ENCODE results near the gene IL5. TPM values are rescaled to one million over a fixed set of nuclear protein-coding genes. Genes with fewer than 3 reads are reported as not detected.

The IL5 gene
- total RNA-seq, 5 donors from 2014 or later (not counting 1 experiment from before 2014, with no cell fraction given) = 1.2 TPM; not detected in 4

- DNase-seq (no peak), ATAC-seq (replicated peaks in 1 of 4) (no peak)
- no peaks in the 10 kb centered on the region for H3K9me3 ChIP-seq
- POLR2A ChIA-PET = interaction anchor here in 1 of 2 donors (0.8 kb wide), 1 partner anchor 21 kb away, joined by 4 read pairs; no protein-coding TSS in a partner anchor
- no peak overlapping the region for H3K27ac ChIP-seq (ENCODE audit: low read length)
- no peak overlapping the region for H3K27ac Mint-ChIP-seq
- CTCF ChIA-PET = interaction anchor here (0.7 to 1.4 kb wide), 3 partner anchors 10 to 382 kb away, joined by 3 to 4 read pairs (median 3); partner anchors contain the start of gene SLC22A5 (in 1 of the 2)
- peaks cover 4% of the 10 kb centered on the region for H3K36me3 Mint-ChIP-seq
- peaks cover 7 to 25% of the 10 kb centered on the region in 2 donors for H3K27me3 Mint-ChIP-seq
- no peak overlapping the region for H3K4me3 ChIP-seq (ENCODE audit: control insufficient read depth in 1 of 2, extremely low read depth in 1 of 2, low read length in 1 of 2)
- H3K27me3 ChIP-seq (replicated peaks in 1 of 2; ENCODE audit: control insufficient read depth in 2 of 2, extremely low read depth in 1 of 2, insufficient read depth in 2 of 2, low read length in 1 of 2) = no peaks in the 10 kb centered on the region
- no peaks in the 10 kb centered on the region for H3K4me1 Mint-ChIP-seq
- no peaks in the 10 kb centered on the region for H3K36me3 ChIP-seq (ENCODE audit: control insufficient read depth in 2 of 2, extremely low read depth in 1 of 2, insufficient read depth in 1 of 2, low read length in 1 of 2)
- peaks cover 0 to 12% (median 0%) of the 10 kb centered on the region in 3 donors for H3K9me3 Mint-ChIP-seq
- no peak overlapping the region for H3K4me3 Mint-ChIP-seq
- no peaks in the 10 kb centered on the region for H3K4me1 ChIP-seq (ENCODE audit: control insufficient read depth in 1 of 2, extremely low read depth in 1 of 2, insufficient read depth in 2 of 2, low read length in 2 of 2)
Measured at GRCh38 chr5:132510076-132510475, 33.2 kb downstream of the IL5 start.

DNA sequence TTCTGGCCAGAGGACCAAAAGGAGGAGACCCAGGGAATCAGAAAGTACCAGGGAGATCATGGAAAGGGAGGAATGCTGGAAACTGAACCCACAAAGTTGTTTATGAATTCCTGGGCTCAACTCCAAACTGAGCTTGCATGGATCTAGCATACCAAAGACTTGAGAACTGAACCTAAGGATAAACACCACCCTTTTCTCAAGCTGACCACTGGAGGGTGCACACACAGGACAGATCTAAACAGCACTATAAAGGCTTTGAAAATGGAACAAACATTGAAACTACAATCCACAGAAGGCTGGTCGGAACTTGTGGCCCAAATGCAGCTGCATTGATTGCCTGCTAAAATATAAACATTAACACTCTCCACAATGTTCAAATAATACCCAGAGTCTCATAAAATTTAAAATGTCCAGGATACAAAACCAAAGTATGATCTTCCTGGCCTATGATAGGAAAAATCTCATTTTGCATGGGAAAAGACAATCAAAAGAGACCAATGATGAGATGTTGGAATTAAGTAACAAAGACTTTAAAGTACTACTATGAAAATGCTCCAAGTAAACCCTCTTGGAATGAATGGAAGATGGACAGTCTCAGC, 37.1 kb downstream of the IL5 start:
- peaks cover 0 to 5% of the 10 kb centered on the region in 2 experiments for H3K4me1 ChIP-seq (ENCODE audit: control insufficient read depth in 1 of 2, extremely low read depth in 1 of 2, insufficient read depth in 2 of 2, low read length in 2 of 2)
- Mint-ChIP-seq H3K36me3 (peaks cover 4% of the 10 kb centered on the region), H3K4me1 (peaks cover 2% of the 10 kb centered on the region in 3 donors), H3K9me3 (peaks cover 0 to 4% (median 0%) of the 10 kb centered on the region in 3 donors), H3K27me3 (peaks cover 7 to 25% of the 10 kb centered on the region in 2 donors), H3K27ac (no peak overlapping the region), H3K4me3 (no peak overlapping the region)
- DNase-seq (no peak), ATAC-seq (replicated peaks in 1 of 4) (peak in 3 of 4 experiments; percentile 38 to 54 (median 45))
- no peak overlapping the region for H3K4me3 ChIP-seq (ENCODE audit: control insufficient read depth in 1 of 2, extremely low read depth in 1 of 2, low read length in 1 of 2)
- POLR2A ChIA-PET = interaction anchor here in 1 of 2 donors (0.5 kb wide), 1 partner anchor 305 kb away, joined by 3 read pairs; no protein-coding TSS in a partner anchor
- H3K27ac ChIP-seq (ENCODE audit: low read length) = no peak overlapping the region
- 50% methylated on average over 1 of the region's 1 CpG for WGBS (ENCODE audit: insufficient coverage)
- H3K36me3 ChIP-seq (ENCODE audit: control insufficient read depth in 2 of 2, extremely low read depth in 1 of 2, insufficient read depth in 1 of 2, low read length in 1 of 2) = no peaks in the 10 kb centered on the region
- no peaks in the 10 kb centered on the region for H3K27me3 ChIP-seq (replicated peaks in 1 of 2; ENCODE audit: control insufficient read depth in 2 of 2, extremely low read depth in 1 of 2, insufficient read depth in 2 of 2, low read length in 1 of 2)
- H3K9me3 ChIP-seq = no peaks in the 10 kb centered on the region
- CTCF ChIA-PET = interaction anchor here (1.0 to 2.5 kb wide), 5 partner anchors 90 to 314 kb away, joined by 3 to 7 read pairs (median 4); no protein-coding TSS in a partner anchor

DNA sequence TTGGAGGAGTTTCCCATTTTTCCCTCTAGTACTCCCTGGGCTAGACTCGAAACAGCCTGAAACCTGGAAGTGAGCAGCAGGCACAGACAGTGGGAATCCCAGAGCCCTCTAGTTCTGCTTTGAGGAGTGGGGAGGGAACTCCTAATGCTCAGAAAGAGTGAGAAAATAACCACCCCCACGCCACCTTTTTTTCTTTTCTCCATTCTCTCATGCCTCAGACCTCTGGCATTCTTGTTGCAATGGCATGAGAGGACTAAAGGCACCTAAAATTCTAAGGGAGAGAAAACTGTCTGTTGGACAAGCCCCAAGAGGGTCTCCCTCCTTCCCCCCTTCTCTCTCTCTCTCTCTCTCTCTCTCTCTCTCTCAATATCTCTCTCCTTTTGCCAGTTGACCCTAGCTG, 37.7 kb downstream of the IL5 start:
- H3K27me3 ChIP-seq (replicated peaks in 1 of 2; ENCODE audit: control insufficient read depth in 2 of 2, extremely low read depth in 1 of 2, insufficient read depth in 2 of 2, low read length in 1 of 2) = no peaks in the 10 kb centered on the region
- no peak overlapping the region for H3K27ac ChIP-seq (ENCODE audit: low read length)
- H3K4me3 ChIP-seq (ENCODE audit: control insufficient read depth in 1 of 2, extremely low read depth in 1 of 2, low read length in 1 of 2) = no peak overlapping the region
- H3K4me3 Mint-ChIP-seq = no peak overlapping the region
- H3K9me3 Mint-ChIP-seq = peaks cover 0 to 4% (median 0%) of the 10 kb centered on the region in 3 donors
- H3K4me1 ChIP-seq (ENCODE audit: control insufficient read depth in 1 of 2, extremely low read depth in 1 of 2, insufficient read depth in 2 of 2, low read length in 2 of 2) = peaks cover 0 to 11% of the 10 kb centered on the region in 2 experiments
- ATAC-seq (replicated peaks in 1 of 4) (no peak), DNase-seq (no peak)
- ChIA-PET POLR2A (interaction anchor here in 1 of 2 donors (0.5 kb wide), 1 partner anchor 305 kb away, joined by 3 read pairs; no protein-coding TSS in a partner anchor), CTCF (interaction anchor here (1.0 to 2.5 kb wide), 6 partner anchors 90 to 315 kb away, joined by 3 to 7 read pairs (median 4); no protein-coding TSS in a partner anchor)
- peaks cover 6 to 8% (median 7%) of the 10 kb centered on the region in 3 donors for H3K4me1 Mint-ChIP-seq
- peaks cover 7 to 25% of the 10 kb centered on the region in 2 donors for H3K27me3 Mint-ChIP-seq
- WGBS (ENCODE audit: insufficient coverage) = no CpG with 5 or more reads among the region's 2 CpGs
- no peaks in the 10 kb centered on the region for H3K9me3 ChIP-seq
- peaks cover 4% of the 10 kb centered on the region for H3K36me3 Mint-ChIP-seq
- no peak overlapping the region for H3K27ac Mint-ChIP-seq
- H3K36me3 ChIP-seq (ENCODE audit: control insufficient read depth in 2 of 2, extremely low read depth in 1 of 2, insufficient read depth in 1 of 2, low read length in 1 of 2) = no peaks in the 10 kb centered on the region

- WGBS (ENCODE audit: insufficient coverage) = no CpG with 5 or more reads among the region's 4 CpGs
Measured at GRCh38 chr5:132504746-132505145, 38.6 kb downstream of the IL5 start.

DNA sequence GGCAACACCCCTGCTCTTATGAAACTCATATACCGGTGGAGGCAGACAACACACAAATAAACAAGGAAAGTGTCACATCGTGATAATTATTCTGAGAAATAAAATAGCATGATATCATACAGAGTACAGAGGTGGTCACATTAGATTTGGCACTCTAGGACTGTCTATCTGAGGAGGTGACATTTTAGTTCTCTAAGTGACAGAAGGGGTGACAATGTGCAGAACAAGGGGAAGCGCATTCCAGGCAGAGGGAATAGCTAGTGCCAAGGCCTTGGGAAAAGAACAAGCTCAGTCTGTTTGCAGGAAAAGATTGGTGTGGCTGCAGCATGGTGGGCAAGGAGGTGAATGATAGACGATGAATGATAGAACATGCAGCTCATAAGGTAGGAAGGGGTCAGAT, 40.1 kb downstream of the IL5 start:
- Histone ChIP-seq H3K4me3 (ENCODE audit: control insufficient read depth in 1 of 2, extremely low read depth in 1 of 2, low read length in 1 of 2) (no peak overlapping the region), H3K27me3 (replicated peaks in 1 of 2; ENCODE audit: control insufficient read depth in 2 of 2, extremely low read depth in 1 of 2, insufficient read depth in 2 of 2, low read length in 1 of 2) (no peaks in the 10 kb centered on the region), H3K27ac (ENCODE audit: low read length) (no peak overlapping the region), H3K4me1 (ENCODE audit: control insufficient read depth in 1 of 2, extremely low read depth in 1 of 2, insufficient read depth in 2 of 2, low read length in 2 of 2) (peaks cover 0 to 33% of the 10 kb centered on the region in 2 experiments), H3K9me3 (no peaks in the 10 kb centered on the region), H3K36me3 (ENCODE audit: control insufficient read depth in 2 of 2, extremely low read depth in 1 of 2, insufficient read depth in 1 of 2, low read length in 1 of 2) (no peaks in the 10 kb centered on the region)
- Mint-ChIP-seq H3K4me3 (no peak overlapping the region), H3K27me3 (peaks cover 3 to 19% of the 10 kb centered on the region in 2 donors), H3K9me3 (no peaks in the 10 kb centered on the region), H3K36me3 (peaks cover 4% of the 10 kb centered on the region), H3K27ac (no peak overlapping the region), H3K4me1 (peaks cover 24 to 30% (median 26%) of the 10 kb centered on the region in 3 donors)
- WGBS (ENCODE audit: insufficient coverage) = 86% methylated on average over 2 of the region's 4 CpGs
- CTCF ChIA-PET = interaction anchor here in 1 of 2 donors (1.2 to 5.0 kb wide), 3 partner anchors 76 to 315 kb away, joined by 3 to 63 read pairs (median 3); no protein-coding TSS in a partner anchor
- DNase-seq (no peak), ATAC-seq (replicated peaks in 1 of 4) (no peak)
- POLR2A ChIA-PET = no interaction called here

More at GRCh38 chr5:132504746-132505145, 38.6 kb downstream of the IL5 start:
- DNase-seq (no peak), ATAC-seq (replicated peaks in 1 of 4) (no peak)
- no peaks in the 10 kb centered on the region for H3K9me3 ChIP-seq
- ChIA-PET POLR2A (no interaction called here), CTCF (interaction anchor here in 1 of 2 donors (1.4 to 2.5 kb wide), 3 partner anchors 89 to 118 kb away, joined by 3 to 6 read pairs (median 4); no protein-coding TSS in a partner anchor)
- H3K36me3 ChIP-seq (ENCODE audit: control insufficient read depth in 2 of 2, extremely low read depth in 1 of 2, insufficient read depth in 1 of 2, low read length in 1 of 2) = no peaks in the 10 kb centered on the region
- H3K27ac ChIP-seq (ENCODE audit: low read length) = no peak overlapping the region
- Mint-ChIP-seq H3K4me3 (no peak overlapping the region), H3K27me3 (peaks cover 5 to 21% of the 10 kb centered on the region in 2 donors), H3K36me3 (peaks cover 4% of the 10 kb centered on the region), H3K4me1 (peaks cover 14 to 16% (median 15%) of the 10 kb centered on the region in 3 donors), H3K9me3 (peaks cover 0 to 2% (median 0%) of the 10 kb centered on the region in 3 donors), H3K27ac (no peak overlapping the region)
- peaks cover 0 to 19% of the 10 kb centered on the region in 2 experiments for H3K4me1 ChIP-seq (ENCODE audit: control insufficient read depth in 1 of 2, extremely low read depth in 1 of 2, insufficient read depth in 2 of 2, low read length in 2 of 2)
- H3K27me3 ChIP-seq (replicated peaks in 1 of 2; ENCODE audit: control insufficient read depth in 2 of 2, extremely low read depth in 1 of 2, insufficient read depth in 2 of 2, low read length in 1 of 2) = no peaks in the 10 kb centered on the region
- no peak overlapping the region for H3K4me3 ChIP-seq (ENCODE audit: control insufficient read depth in 1 of 2, extremely low read depth in 1 of 2, low read length in 1 of 2)

DNA sequence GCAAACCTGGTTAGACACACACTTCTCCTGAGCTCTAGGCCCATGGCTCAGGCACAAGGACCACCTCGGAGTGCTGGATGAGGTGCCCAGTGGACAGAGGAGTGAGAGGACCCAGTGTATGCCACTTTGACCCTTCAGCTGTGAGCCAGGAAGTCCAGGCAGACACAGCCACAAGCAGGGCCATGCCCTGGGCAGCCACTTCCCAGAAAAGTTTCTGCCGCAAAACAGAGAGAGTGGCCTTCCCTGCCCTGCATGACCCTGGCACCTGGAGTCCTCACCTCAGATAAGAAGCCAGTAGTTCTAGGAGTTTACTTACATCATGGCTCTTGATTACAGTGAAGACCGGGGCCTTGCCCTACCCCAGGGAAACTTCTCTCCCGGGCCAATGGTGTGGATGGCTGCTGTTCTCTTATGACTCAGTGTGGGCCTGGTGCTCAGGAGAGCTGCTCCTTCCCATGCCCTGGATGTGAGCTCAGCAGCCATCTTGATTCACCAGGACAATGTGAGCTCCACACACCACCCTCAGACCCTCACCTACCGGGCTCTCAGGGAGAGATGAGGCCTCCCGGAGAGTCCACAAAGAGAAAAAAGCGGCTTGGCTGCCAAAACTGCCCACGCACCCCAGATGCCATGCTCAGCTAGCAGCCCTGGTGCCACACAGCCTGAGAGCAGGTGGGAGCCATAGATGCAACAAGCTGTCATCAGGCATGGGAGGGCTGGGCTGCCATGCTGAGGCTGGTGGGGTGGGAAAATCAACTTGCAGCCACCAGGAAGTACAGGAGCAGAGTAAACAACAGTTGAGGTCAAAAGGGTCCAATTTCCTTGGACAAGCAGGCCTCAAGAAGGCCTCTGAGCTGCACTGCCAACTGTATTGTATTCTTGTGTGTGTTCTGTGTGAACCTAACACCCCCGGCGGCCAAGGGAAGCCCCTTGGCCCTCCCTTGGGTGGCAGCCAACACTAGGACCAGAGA, 41.1 kb downstream of the IL5 start:
- no peaks in the 10 kb centered on the region for H3K27me3 ChIP-seq (replicated peaks in 1 of 2; ENCODE audit: control insufficient read depth in 2 of 2, extremely low read depth in 1 of 2, insufficient read depth in 2 of 2, low read length in 1 of 2)
- no peaks in the 10 kb centered on the region for H3K9me3 Mint-ChIP-seq
- POLR2A ChIA-PET = no interaction called here
- peaks cover 0 to 10% of the 10 kb centered on the region in 2 donors for H3K27me3 Mint-ChIP-seq
- peaks cover 28 to 37% (median 32%) of the 10 kb centered on the region in 3 donors for H3K4me1 Mint-ChIP-seq
- CTCF ChIA-PET = interaction anchor here (0.5 to 5.0 kb wide), 9 partner anchors 9 to 316 kb away, joined by 3 to 63 read pairs (median 3); partner anchors contain the start of gene IRF1 (in 1 of the 2)
- no peak overlapping the region for H3K27ac Mint-ChIP-seq
- ATAC-seq (replicated peaks in 1 of 4) = no peak
- H3K4me3 Mint-ChIP-seq = no peak overlapping the region
- H3K4me1 ChIP-seq (ENCODE audit: control insufficient read depth in 1 of 2, extremely low read depth in 1 of 2, insufficient read depth in 2 of 2, low read length in 2 of 2) = peaks cover 0 to 43% of the 10 kb centered on the region in 2 experiments
- DNase-seq = no peak
- H3K9me3 ChIP-seq = no peaks in the 10 kb centered on the region
- H3K36me3 ChIP-seq (ENCODE audit: control insufficient read depth in 2 of 2, extremely low read depth in 1 of 2, insufficient read depth in 1 of 2, low read length in 1 of 2) = no peaks in the 10 kb centered on the region
- H3K36me3 Mint-ChIP-seq = no peaks in the 10 kb centered on the region
- H3K4me3 ChIP-seq (ENCODE audit: control insufficient read depth in 1 of 2, extremely low read depth in 1 of 2, low read length in 1 of 2) = no peak overlapping the region
- WGBS (ENCODE audit: insufficient coverage) = 92% methylated on average over 9 of the region's 10 CpGs
- no peak overlapping the region for H3K27ac ChIP-seq (ENCODE audit: low read length)

All from T-cell (primary cell).